ENCODE data around the gene ITSN2. TPM values are rescaled to one million over a fixed set of nuclear protein-coding genes. Genes with fewer than 3 reads are reported as not detected.

Gene ITSN2
- total RNA-seq, 1 experiment from 2014 or later = 21.9 TPM

DNA sequence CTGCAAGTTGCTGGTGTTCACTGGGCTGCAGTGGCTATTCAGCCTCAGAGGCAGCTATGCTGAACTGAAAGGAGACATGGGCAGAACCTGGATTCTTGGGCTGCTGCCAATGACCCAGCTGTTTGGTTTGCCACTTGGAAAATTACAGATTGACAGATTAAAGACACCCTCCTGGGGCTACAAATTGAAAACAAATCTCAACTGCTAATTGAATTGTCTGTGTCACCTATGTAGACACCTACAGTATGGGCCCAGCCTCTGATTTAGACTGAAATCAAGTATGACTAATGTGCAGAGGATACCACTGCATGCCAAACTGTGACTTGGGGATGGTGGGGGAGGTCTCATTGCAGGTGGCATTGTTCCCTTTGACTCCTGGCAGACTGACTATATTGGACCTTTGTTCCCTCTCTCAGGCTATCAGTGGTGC is 42.8 kb downstream of the ITSN2 start:
- H3K79me2 ChIP-seq (ENCODE audit: low read length) = no peaks in the 10 kb centered on the region
- H3K4me1 ChIP-seq (ENCODE audit: insufficient read depth, low read length) = peaks cover 4% of the 10 kb centered on the region; the same call in 1 of the 2 replicates
- no peak overlapping the region for H2AFZ ChIP-seq (ENCODE audit: low read length)
- ChIA-PET CTCF (no interaction called here), POLR2A (ENCODE audit: unreplicated experiment) (no interaction called here)
- no TSS peak for BruUV-seq (replicated peaks)
- no peaks in the 10 kb centered on the region for H3K27me3 ChIP-seq (ENCODE audit: low read length)
- H3K27ac ChIP-seq (ENCODE audit: low read length) = no peak overlapping the region
- no peaks in the 10 kb centered on the region for H3K9me3 ChIP-seq (ENCODE audit: low read length)
- H3K9ac ChIP-seq (ENCODE audit: low read length) = no peak overlapping the region
- TF ChIP-seq, protein P1, sequence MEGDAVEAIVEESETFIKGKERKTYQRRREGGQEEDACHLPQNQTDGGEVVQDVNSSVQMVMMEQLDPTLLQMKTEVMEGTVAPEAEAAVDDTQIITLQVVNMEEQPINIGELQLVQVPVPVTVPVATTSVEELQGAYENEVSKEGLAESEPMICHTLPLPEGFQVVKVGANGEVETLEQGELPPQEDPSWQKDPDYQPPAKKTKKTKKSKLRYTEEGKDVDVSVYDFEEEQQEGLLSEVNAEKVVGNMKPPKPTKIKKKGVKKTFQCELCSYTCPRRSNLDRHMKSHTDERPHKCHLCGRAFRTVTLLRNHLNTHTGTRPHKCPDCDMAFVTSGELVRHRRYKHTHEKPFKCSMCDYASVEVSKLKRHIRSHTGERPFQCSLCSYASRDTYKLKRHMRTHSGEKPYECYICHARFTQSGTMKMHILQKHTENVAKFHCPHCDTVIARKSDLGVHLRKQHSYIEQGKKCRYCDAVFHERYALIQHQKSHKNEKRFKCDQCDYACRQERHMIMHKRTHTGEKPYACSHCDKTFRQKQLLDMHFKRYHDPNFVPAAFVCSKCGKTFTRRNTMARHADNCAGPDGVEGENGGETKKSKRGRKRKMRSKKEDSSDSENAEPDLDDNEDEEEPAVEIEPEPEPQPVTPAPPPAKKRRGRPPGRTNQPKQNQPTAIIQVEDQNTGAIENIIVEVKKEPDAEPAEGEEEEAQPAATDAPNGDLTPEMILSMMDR (conservative IDR thresholded peaks at IDR 0.05; ENCODE audit: low read depth, low read length) = no peak
- TF ChIP-seq EZH2phosphoT487 (IDR thresholded peaks at IDR 0.05; ENCODE audit: borderline replicate concordance, low read length) = no peak
- TF ChIP-seq EZH2 (IDR thresholded peaks at IDR 0.05; ENCODE audit: low read length, unreplicated experiment) = no peak
- H3K36me3 ChIP-seq (ENCODE audit: low read depth, low read length) = no peaks in the 10 kb centered on the region
- DNase-seq = peak; percentile 25
- intact Hi-C loops (cut with micrococcal nuclease) = no loop called here
- no peak overlapping the region for H3K4me3 ChIP-seq (ENCODE audit: low read length)
- peak; percentile 31; the same call in 1 of the 2 replicates for ATAC-seq
- H3K4me2 ChIP-seq (ENCODE audit: low read length) = no peak overlapping the region
- no peaks in the 10 kb centered on the region for H3K9me2 ChIP-seq (replicated peaks; ENCODE audit: low read length)
- H3F3A ChIP-seq (ENCODE audit: low read length, unreplicated experiment) = no peaks in the 10 kb centered on the region
- no peaks in the 10 kb centered on the region for H4K20me1 ChIP-seq (ENCODE audit: low read length)

DNA sequence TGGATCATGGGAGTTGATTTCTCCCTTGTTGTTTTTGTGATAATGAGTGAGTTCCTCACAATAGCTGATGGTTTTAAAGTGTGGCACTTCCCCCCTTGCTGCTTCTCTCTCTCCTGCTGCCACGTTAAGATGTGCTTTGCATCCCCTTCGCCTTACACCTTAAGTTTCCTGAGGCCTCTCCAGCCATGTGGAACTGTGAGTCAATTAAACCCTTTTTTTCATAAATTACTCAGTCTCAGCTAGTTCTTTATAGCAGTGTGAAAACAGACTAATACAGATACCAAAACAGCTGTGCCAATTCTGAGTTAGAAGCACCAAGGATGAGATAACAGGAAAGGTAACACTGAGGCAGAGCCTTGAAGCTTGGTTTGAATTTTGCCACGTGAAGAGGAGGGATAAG is 44.7 kb downstream of the ITSN2 start:
- H3F3A ChIP-seq (ENCODE audit: low read length, unreplicated experiment) = no peaks in the 10 kb centered on the region
- H3K36me3 ChIP-seq (ENCODE audit: low read depth, low read length) = no peaks in the 10 kb centered on the region
- H3K27ac ChIP-seq (ENCODE audit: low read length) = no peak overlapping the region
- no peaks in the 10 kb centered on the region for H3K79me2 ChIP-seq (ENCODE audit: low read length)
- H4K20me1 ChIP-seq (ENCODE audit: low read length) = no peaks in the 10 kb centered on the region
- ChIA-PET POLR2A (ENCODE audit: unreplicated experiment) (no interaction called here), CTCF (no interaction called here)
- no peak overlapping the region for H2AFZ ChIP-seq (ENCODE audit: low read length)
- H3K4me3 ChIP-seq (ENCODE audit: low read length) = no peak overlapping the region
- no TSS peak for BruUV-seq (replicated peaks)
- H3K9me3 ChIP-seq (ENCODE audit: low read length) = no peaks in the 10 kb centered on the region
- no peaks in the 10 kb centered on the region for H3K27me3 ChIP-seq (ENCODE audit: low read length)
- H3K4me2 ChIP-seq (ENCODE audit: low read length) = no peak overlapping the region
- no peak for DNase-seq
- H3K9me2 ChIP-seq (replicated peaks; ENCODE audit: low read length) = no peaks in the 10 kb centered on the region
- intact Hi-C loops (cut with micrococcal nuclease) = no loop called here
- peaks cover 4% of the 10 kb centered on the region; the same call in 1 of the 2 replicates for H3K4me1 ChIP-seq (ENCODE audit: insufficient read depth, low read length)
- H3K9ac ChIP-seq (ENCODE audit: low read length) = no peak overlapping the region
- ATAC-seq = no peak
- TF ChIP-seq EZH2 (IDR thresholded peaks at IDR 0.05; ENCODE audit: low read length, unreplicated experiment) = no peak
- TF ChIP-seq, protein P1 (conservative IDR thresholded peaks at IDR 0.05; ENCODE audit: low read depth, low read length) = no peak
- no peak for TF ChIP-seq EZH2phosphoT487 (IDR thresholded peaks at IDR 0.05; ENCODE audit: borderline replicate concordance, low read length)

DNA sequence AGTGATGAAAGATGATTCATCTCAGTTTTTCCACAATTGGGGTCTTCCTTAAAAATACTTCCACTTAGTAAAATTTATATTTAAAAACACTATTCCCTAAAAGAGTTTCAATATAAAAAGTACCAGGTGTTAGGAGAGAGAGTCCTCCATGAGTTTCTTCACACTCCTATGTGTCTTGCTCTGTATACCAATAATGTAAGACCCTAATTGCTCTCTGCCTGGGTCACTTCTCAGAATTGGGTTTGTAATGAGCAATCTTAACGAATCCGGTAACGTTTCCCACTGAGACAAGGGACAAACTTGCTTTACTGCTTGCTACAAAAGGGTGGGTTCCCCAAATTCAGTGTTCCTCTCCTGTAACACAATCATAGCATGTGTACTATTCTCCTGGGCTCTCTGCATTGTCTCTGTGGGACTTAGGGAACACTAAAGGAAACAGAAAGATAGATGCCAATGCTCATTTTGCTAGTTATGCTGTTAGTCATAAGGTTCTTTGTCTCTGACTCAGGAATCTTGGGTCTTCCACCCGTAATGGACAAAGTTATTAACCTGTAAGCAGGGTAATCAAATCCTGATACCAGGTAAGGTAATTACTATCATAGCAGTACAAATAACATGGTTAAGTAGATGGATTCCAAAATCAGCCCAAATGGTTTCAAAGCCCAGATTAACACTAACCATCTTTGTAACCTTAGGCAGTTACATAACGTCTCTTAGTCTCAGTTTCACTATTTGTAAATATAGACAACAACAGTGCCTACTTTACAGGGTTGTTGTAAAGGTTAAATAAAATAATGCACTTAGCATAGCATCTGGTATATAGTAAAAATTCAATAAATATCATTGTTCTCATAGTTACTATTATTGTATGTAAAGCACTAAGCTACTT is 46.3 kb downstream of the ITSN2 start:
- intact Hi-C loops (cut with micrococcal nuclease) = no loop called here
- Histone ChIP-seq H3K36me3 (ENCODE audit: low read depth, low read length) (peaks cover 8% of the 10 kb centered on the region; the same call in 1 of the 2 replicates), H3F3A (ENCODE audit: low read length, unreplicated experiment) (no peaks in the 10 kb centered on the region), H3K27ac (ENCODE audit: low read length) (no peak overlapping the region), H3K9me3 (ENCODE audit: low read length) (no peaks in the 10 kb centered on the region), H3K27me3 (ENCODE audit: low read length) (no peaks in the 10 kb centered on the region), H3K4me3 (ENCODE audit: low read length) (no peak overlapping the region), H3K4me2 (ENCODE audit: low read length) (no peak overlapping the region), H4K20me1 (ENCODE audit: low read length) (no peaks in the 10 kb centered on the region), H3K79me2 (ENCODE audit: low read length) (no peaks in the 10 kb centered on the region), H3K9me2 (replicated peaks; ENCODE audit: low read length) (no peaks in the 10 kb centered on the region), H3K9ac (ENCODE audit: low read length) (no peak overlapping the region), H2AFZ (ENCODE audit: low read length) (no peak overlapping the region), H3K4me1 (ENCODE audit: insufficient read depth, low read length) (peaks cover 4% of the 10 kb centered on the region; the same call in 1 of the 2 replicates)
- BruUV-seq (replicated peaks) = no TSS peak
- TF ChIP-seq, protein P1 (conservative IDR thresholded peaks at IDR 0.05; ENCODE audit: low read depth, low read length) = no peak
- TF ChIP-seq EZH2 (IDR thresholded peaks at IDR 0.05; ENCODE audit: low read length, unreplicated experiment) (no peak), EZH2phosphoT487 (IDR thresholded peaks at IDR 0.05; ENCODE audit: borderline replicate concordance, low read length) (no peak)
- POLR2A ChIA-PET (ENCODE audit: unreplicated experiment) = no interaction called here
- ATAC-seq (peak; percentile 20; the same call in 1 of the 2 replicates), DNase-seq (peak; percentile 30)
- CTCF ChIA-PET = no interaction called here
